Esophagus mucosa (tissue), 1 donor: ENCODE measurements around the gene STT3A. TPM values are rescaled to one million over a fixed set of nuclear protein-coding genes. Genes with fewer than 3 reads are reported as not detected.
A peak's percentile ranks its signal among the peaks of the same experiment; 100 is the strongest.
"Not testable (repeated sequence)": the region's sequence is repeated elsewhere in the genome, so short reads cannot be mapped to it uniquely, and the experiment has no call there.

Experiments used
- ATAC-seq: fragments of 200-7000 bp; cut with Tn5 transposase; one replicate; pipeline ENCODE4 v1.9.1; 2020
- total RNA-seq: library from RNA; stranded (reverse); gene quantifications from one replicate; pipeline ENCODE4 v1.2.4, GENCODE V29; 2023
- donor health status: DM: yes; HTN: yes; CAD: no.

Gene STT3A
- 73.6 TPM for total RNA-seq

GRCh38 chr11:125592305-125593113 lies at the start of gene STT3A:
TSS of gene STT3A (plus strand) at chr11:125592852. CDS start at chr11:125595916, 3,064 bp downstream.
- ATAC-seq = peak; percentile 100

- ATAC-seq = no peak
Observed at GRCh38 chr11:125550780-125551179, 41.9 kb upstream of the STT3A start.

GRCh38 chr11:125551835-125552342 lies 40.8 kb upstream of the STT3A start:
- no peak for ATAC-seq

GRCh38 chr11:125552927-125553326 lies 39.7 kb upstream of the STT3A start:
- no peak for ATAC-seq

GRCh38 chr11:125553357-125553756 lies 39.3 kb upstream of the STT3A start:
- ATAC-seq = no peak

- ATAC-seq = no peak
Observed at GRCh38 chr11:125554038-125554437, 38.6 kb upstream of the STT3A start.

GRCh38 chr11:125559888-125560287 lies 32.8 kb upstream of the STT3A start:
- no peak for ATAC-seq

- ATAC-seq = no peak
Observed at GRCh38 chr11:125561924-125562323, 30.7 kb upstream of the STT3A start.

GRCh38 chr11:125562430-125562829 lies 30.2 kb upstream of the STT3A start:
- no peak for ATAC-seq

- ATAC-seq = no peak
Observed at GRCh38 chr11:125564357-125564756, 28.3 kb upstream of the STT3A start.

GRCh38 chr11:125566235-125566634 lies 26.4 kb upstream of the STT3A start:
- ATAC-seq = no peak

GRCh38 chr11:125568970-125569914 lies 23.4 kb upstream of the STT3A start, which contains the start of gene EI24:
TSS of gene EI24 (plus strand) at chr11:125569477. CDS start at chr11:125572528, 3,051 bp downstream.
- peak; percentile 99 for ATAC-seq

- ATAC-seq = peak; percentile 8
Observed at GRCh38 chr11:125569915-125570621, 22.6 kb upstream of the STT3A start.

- no peak for ATAC-seq
Observed at GRCh38 chr11:125570952-125571351, 21.7 kb upstream of the STT3A start.

GRCh38 chr11:125572916-125573315 lies 19.7 kb upstream of the STT3A start:
- no peak for ATAC-seq

- ATAC-seq = not testable (repeated sequence)
Observed at GRCh38 chr11:125577181-125577580, 15.5 kb upstream of the STT3A start.

GRCh38 chr11:125578783-125579182 lies 13.9 kb upstream of the STT3A start:
- ATAC-seq = no peak

- no peak for ATAC-seq
Observed at GRCh38 chr11:125579811-125580210, 12.8 kb upstream of the STT3A start.

GRCh38 chr11:125583496-125583895 lies 9.2 kb upstream of the STT3A start:
- no peak for ATAC-seq

GRCh38 chr11:125585487-125585886 lies 7.2 kb upstream of the STT3A start:
- ATAC-seq = no peak

GRCh38 chr11:125586623-125587022 lies 6.0 kb upstream of the STT3A start:
- ATAC-seq = no peak

GRCh38 chr11:125587480-125587879 lies 5.2 kb upstream of the STT3A start:
- no peak for ATAC-seq
